C1 segment of cervical spinal cord (tissue), 14 donors: ENCODE results near the gene S100A13.

Experiments
- DNase-seq, 14 donors: peaks; one replicate each; lab custom pipeline; 2025; lab: John Stamatoyannopoulos, UW

S100A13 gene

DNA sequence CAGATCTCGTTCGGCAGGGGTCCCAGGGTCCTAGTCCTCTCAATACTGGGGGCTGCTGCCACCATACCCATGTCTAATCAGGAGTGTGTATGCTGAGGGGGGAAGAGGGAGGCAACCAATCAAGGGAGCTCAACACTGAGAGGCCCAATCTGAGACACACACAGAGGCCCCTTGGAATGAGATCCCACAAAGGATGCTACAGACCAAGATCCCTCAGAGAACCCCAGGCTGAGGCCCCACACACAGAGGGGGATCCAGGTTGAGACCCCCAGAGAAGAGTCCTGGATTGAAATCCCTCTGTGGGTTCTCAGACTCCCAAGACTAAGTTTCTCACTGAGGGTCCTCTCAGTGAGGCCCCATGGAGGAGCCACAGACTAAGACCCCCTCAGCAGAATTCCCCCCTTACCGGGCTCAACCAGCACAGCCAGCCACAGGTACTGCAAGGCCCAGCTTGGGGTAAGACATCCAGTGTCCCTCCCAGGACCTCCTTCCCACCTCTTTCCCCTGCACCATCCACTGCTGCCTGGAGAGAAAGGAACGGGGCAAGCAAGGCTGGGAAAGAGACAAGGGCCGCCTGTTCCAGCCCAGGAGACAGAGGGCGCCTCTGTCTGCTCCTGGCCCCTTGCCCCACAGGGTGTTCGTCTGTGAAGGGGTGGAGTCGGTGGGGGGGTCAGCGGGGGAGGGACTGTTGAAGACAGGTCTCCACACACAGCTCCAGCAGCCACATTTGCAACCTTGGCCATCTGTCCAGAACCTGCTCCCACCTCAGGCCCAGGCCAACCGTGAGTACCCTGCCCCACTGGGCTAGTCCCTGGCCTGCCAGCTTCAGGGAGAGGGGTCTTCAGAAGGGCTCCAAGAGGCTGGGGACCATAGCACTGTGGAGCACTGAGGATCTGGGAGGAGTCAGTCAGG, 666 bp upstream of the S100A13 start, which contains the start of gene S100A1:
Gene S100A1 (plus strand): TSS at position 720 of the 912 bp plus-strand sequence. CDS start 2,088 bp downstream, outside the sequence.
- DNase-seq = peak in 12 of 14 donors; percentile 14 to 91 (median 65)

DNA sequence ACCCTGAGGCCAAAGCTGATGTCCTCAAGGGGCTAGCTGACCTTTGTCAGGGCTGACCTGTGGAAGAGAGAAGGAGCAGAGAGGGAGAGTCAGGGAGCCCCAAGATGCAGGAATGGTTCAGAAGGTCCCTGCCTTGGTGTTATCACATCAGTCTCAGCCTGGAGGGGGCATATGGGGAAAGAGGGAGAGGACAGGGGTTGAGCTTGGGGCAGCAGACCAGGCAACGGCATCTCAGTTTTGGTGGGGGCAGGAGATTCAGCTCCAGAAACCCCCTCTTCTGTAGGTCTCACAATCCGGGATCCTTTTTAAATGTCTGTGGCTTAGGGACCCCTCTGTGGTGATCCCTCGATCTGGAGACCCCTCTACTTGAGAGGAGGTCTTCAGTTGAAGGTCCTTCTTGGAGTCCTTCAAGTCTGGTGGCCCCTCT, 815 bp downstream of the S100A13 start:
- DNase-seq = no peak

DNA sequence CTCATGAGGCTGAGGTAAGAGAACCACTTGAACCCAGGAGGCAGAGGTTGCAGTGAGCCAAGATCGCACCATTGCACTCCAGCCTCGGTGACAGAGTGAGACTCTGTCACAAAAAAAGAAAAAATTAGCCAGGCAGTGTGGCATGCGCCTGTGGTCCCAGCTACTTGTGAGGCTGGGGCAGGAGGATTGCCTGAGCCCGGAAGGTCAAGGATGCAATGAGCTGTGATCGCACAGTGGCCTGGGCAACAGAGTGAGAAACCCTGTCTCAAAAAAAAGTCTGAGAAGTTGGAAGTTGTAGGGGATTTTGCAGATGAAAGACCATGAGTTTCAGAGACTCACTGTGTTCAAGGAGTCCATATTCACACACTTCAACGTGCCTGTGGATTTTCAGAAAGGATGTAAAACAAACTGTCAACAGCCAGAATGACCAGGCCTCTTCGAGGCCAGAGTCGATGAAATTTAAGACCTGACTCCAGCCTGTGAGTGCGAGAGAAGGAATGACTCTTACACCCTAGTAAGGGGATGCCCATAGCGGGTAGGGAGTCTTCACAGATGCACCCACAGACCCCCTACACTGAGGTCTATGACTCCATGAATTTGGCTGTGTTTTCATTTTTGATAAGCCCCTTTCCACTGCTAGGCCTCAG, 2.2 kb downstream of the S100A13 start:
- no peak for DNase-seq

DNA sequence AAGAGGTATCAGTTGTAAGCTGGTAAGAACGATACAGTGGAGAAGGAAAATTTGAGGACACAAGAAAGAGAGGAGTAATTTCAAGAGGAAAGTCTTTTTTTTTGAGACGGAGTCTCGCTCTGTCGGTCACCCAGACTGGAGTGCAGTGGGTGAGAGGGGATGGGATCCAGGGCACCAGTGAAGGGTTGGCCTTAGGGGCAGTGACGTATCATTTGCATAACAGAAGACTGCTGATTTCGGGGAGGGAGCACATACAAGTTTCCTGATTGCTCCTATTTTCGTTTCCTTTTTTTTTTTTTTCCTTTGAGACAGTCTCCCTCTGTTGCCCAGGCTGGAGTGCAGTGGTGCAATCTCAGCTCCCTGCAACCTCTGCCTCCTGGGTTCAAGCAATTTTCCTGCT, 4.2 kb downstream of the S100A13 start:
- DNase-seq = no peak

DNA sequence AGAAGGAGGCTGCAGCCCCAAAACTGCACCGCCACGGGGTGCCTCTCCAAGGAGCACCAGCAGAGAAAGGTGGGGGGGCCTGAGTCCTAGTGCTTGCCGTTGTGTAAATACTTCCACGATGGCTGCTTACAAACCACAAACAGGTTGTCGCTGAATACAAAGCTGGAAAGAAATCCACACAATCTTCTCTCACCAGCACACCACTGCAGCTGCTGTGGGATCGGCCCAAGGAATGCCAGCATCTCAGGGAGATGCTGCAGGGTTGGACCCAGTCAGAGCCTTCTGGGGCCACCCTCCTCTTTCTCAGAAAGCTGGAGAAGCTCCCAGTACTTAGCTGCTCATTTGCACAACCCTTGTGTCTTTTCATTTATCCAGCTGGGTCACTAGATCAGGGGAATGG, 8.1 kb downstream of the S100A13 start:
- DNase-seq = no peak

DNA sequence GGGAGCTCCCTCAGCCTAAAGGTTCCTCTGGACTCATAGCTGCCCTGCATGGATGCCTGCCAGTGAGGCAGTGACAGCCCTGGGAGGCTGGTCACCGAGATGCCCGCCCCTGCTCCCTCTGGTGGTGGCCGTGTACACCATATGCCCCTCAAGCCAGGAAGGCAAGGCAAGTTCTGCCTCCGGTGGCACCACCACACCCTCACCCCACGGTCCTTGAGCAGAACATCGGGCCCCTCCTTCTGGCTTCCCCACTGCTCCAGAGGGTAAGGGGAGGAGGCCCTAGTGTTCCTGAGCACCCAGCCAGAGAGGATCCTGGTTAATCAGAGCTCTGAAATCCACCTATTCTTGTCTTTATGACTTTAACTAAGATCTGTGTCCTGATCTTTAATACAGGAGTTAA, 9.6 kb downstream of the S100A13 start:
- peak in 4 of 14 donors; percentile 28 to 54 (median 32) for DNase-seq

DNA sequence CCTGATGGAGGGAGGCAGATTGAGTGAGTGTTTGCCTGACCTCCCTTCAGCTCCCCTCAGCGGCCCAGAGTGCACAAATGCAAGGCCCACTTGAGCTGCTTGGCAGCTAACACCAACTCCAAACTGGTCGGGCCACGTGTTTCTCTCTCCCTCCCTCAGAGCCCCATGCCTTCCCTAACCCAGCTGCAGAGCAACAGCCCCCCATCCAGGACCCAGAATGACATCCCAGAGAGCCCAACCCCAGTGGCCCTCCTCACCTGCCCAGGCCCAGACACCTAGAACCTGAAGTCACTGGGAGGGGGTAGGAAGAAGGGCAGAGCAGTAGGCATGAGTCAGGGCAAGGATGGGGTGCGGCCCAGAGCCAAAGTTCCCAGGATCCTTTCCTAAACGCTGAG, 10.4 kb downstream of the S100A13 start:
- DNase-seq = no peak

DNA sequence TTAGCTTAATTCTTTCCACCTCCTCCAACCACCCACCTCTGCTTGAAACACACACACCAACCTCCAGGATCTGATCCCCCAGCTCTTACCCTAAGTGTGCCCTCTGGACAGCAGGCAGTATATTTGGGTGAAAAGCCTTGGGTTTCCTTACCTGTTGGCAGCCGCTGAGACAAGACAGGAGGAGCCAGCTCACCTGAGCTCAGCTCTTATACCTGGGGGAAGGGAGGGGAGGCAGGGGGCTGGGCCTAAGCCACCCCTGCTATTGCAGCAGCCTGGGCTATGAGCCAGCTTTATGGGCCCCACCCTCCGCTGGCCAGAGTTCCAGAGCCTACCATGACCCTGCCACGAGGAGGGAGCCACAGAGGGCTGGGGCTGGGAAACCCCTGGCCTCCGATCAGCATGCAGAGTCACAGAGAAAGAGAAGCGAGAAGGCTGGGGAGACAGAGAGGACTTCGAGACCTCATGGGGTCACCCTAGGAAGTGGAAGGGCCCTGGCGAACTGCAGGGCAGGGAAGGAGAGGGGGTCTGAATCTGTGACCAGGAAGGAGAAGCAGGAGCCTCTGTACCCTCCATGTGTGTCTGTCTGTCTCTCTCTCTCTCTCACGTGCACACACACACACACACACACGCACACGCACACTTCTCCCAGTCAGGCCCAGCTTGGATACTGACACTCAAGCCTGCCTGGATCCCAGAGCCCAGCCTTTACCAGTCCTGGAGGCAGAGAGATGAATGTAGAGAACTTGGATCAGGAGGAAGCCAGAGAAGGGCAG, 11.0 kb downstream of the S100A13 start, which contains the start of gene S100A14:
Gene S100A14 (minus strand): TSS at position 182 of the 773 bp plus-strand sequence. CDS start 467 bp downstream, outside the sequence.
- DNase-seq = no peak

DNA sequence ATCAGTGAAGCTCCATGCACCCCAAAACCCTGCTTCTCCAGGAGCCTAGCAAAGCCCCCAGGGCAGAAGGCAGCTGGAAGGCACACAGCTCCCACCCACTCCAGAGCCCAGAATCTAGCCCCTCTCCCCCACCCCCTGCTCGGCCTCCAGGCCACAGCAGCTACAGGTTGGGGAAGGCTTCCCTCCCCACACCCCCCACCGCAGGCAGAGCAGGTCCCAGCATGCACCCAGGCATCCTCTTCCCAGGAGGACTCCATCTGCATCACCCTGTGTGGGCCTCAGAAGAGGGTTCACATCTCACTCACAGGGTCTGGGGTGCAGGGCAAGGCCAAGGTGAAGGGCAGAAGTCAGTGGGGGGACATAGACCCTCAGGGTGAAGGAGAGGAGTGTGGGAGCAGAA, 11.9 kb downstream of the S100A13 start:
- DNase-seq = no peak

DNA sequence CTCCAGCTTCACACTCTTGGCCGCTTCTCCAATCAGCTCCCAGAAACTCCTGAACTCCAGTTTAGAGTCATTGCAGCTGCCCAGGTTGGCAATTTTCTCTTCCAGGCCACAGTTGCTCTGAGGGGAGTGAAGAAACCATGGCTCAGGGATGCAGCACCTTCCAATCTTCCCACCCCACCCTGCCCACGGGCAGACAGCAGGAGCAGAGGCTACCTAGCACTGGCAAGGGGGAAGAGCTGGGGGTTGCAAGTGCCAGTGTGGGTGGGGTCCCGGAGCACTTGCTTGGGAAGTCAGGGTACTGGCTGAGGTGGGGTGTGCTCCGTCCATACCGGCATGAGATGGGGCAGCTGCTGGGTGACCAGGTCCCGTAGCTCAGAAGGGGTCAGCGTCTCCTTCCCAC, 12.4 kb downstream of the S100A13 start:
- no peak for DNase-seq

DNA sequence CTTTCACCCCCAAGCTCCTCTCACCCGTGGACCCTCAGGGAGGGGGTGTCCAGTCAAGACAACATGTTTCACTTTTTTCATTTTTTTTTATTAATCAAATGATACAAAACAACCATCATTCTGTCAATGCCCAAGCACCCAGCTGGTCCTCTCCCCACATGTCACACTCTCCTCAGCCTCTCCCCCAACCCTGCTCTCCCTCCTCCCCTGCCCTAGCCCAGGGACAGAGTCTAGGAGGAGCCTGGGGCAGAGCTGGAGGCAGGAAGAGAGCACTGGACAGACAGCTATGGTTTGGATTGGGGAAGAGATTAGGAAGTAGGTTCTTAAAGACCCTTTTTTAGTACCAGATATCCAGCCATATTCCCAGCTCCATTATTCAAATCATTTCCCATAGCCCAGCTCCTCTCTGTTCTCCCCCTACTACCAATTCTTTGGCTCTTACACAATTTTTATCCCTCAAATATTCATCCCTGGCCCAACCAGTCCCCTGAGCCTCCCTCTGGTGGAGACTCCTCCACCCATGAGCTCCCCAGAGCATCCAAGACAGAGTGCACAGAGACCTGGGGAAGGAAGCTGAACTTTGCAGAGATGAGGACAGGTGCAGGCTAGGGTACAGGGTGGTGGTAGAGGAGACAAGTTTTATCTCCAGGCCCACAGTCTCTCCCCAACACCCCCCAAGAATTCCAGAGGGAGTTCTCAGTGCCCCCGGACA, 13.0 kb downstream of the S100A13 start:
- DNase-seq = no peak

DNA sequence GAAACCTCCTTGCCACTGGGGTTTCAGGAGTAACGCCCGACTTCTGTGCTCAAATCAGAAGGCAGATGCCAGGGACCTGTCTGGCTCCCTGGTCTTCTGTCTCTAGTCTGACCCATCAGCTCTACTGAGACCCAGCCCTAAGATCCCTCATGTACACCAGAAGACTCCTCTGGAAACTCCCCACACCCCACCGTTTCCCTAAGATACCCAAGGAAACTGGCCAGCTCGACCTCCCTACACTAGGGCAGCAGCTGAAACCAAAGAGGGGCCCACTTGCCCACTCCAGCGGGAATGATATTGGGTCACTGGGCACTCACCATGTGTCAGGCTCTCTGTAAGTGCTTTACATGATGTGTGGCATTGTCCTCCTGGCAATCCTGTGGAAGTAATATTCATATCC, 13.9 kb downstream of the S100A13 start:
- DNase-seq = no peak

DNA sequence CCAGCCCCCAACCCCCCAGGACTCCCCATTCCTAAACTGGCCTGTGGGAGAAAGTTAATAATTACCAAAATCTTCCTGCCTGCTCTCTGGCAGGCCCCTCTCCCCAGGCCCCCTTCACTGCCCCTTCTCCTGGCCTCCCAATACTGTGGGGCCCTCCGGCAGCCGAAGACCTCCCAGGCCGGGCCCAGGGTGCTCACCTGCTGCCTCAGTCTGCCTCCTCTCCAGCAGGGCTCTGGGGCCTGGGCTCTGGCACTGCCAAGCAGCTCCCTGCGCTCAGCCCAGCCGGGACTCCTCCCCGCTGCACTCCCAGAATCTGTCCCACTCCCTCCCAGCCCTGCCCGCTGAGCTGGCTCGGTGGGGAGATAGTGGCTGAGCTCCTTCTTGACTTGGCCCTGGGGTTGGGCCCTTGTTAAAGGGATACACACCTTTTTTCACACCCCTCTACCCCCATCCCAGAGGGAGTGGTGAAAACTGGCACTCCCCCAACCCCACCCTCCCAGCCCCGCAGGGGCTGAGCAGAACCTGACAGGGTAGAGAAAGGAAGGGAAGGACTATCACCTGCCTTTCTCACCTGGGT, 14.5 kb downstream of the S100A13 start, which contains the start of gene S100A16:
Gene S100A16 (minus strand): TSS at position 383 of the 577 bp plus-strand sequence. CDS start 4,986 bp downstream, outside the sequence.
- peak in 7 of 14 donors; percentile 17 to 70 (median 32) for DNase-seq

DNA sequence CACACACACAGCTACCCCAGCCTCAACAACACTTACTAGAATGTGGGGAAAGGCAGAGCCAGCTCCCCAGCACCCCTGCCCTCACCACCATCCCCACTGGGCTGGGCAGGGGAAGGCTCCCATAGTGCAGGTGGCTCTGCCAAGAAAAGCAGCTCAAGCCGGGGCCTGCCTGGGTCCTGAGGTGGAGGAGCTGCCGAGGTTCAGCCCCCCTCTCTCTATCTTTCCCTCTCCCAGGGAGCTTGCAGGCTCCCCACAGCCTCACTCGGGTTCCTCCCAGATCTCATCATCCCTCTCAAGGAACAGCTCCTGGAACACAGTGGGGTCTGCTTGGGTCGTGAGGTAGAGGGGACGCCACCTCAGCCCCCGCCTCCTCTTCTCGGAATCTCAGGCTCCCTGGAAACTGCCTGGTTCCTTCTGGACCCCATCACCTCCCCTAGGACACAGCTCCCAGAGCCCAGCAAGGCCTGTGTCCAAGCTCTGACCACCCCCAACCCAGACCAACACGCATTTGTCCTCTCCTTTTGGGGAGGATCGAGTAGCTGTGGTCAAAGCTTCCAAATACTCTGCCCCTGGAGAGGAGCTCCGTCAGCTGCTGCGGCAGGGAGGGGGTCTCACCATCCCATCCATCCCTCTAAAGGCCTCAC, 15.1 kb downstream of the S100A13 start:
- DNase-seq = peak in 3 of 14 donors; percentile 13 to 25 (median 23)

DNA sequence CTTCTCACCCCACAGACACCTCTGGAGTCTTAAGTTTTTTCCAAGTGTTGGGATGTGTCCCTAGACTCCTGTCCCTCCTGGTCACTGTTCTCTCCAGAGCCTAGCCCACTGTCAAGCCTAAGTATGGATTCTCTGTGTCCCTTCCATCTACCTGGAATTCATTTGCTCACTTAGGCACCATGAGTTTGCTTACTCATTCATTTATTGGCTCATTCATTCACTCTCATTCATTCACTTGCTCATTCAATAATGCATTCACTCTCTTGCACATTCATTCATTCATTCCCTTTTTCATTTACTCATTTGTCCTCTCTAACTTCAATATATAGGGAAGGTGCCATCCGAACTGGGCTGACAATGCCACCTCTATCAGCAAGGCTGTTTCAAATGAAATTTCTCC, 15.9 kb downstream of the S100A13 start:
- DNase-seq = no peak

DNA sequence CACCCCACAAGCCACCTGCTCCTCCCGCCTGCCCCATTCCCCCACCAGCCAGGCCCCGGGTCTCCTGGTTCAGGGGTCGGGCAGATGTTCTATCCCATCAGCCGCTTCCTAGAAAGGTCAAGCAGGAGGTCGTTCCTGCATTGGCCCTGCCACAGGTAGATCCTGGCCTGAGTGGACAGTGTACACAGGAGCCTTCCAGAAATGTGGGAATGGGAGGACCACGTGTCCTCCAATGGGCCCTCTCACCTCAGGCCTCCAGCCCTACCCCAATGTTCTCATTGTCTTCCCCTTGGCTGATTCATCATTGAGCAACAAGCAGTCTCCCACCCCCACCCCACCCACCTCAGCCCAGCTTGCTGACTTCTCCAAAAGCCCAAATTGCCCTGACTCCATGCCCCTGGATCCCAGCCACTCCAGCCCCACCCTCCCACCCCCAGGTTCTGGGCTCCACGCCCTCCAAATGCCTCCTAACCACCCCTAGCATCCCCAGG, 16.4 kb downstream of the S100A13 start:
- peak in 1 of 14 donors; percentile 57 for DNase-seq

DNA sequence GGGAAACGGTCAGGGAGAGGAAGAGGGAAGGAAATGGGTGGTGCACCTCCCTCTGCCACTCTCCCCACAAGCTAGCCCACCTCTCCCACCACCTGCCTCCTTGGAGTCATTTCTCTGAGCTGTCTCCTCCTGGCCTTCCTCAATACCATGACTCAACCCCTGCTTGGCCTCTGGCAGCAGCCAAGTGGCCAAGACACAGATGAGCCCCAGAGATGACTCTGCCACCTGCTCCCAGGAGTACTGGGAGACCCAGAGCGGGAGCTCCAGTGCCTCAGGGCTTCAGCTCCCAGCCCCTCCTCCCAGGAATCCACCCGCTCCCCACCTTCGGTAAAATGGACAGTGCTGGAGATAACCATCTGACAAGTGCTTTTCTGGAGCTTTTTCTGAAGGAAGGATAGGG, 17.0 kb downstream of the S100A13 start:
- peak in 1 of 14 donors; percentile 39 for DNase-seq

DNA sequence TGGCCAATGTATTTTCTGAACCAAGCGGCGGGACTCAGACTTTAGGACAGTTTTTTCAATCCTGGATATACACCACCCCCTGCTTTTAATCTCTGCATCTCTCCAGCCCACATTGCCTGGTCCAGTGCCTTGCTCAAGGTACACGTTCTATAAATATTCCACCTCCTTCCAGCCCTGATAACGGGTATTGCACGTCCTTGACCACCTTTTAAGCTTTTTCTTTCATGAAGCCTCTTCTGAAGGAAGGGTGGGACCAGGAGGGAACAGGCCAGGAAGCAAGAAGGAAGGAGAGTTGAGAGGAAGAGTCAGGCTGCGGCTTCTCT, 17.8 kb downstream of the S100A13 start:
- DNase-seq = no peak

DNA sequence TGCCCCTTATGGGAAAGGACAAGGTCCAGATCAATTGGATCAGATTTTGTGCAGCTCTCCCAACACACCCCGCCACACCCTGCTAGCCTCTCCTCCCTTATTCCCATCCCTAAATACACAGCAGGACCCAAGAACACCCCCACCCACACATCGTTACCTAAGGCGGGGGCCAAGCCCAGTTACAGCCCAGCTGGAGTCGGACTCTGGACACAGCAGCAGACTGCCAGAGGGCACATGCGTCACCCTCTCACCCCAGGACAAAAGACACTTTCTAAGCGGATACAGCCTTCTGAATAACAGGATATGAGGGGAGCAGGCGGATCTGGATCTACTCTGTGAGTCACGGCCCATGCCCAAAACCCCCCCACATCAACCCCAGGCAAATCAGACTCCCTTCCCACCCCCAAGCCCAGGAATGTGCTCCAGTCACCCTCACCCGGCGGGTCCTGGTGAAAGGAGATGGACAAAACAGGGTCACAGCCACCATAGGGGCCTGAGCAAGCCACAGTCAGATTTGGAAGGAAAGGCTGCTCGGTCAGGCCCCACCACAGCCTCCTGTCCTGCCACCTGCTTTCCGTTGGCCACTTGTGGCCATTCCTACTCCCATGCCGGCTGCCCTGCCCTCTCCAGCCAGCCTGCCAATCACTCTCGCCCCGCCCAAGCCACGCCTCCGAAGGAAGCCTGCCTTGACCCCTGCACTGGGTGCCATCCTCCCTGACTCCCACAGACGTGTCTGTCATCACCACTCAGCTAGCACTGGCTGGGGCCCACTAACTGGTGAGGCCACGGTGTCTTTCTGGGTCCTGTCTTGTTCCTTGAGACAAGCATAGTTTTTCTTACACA, 18.3 kb downstream of the S100A13 start:
- DNase-seq = peak in 10 of 14 donors; percentile 28 to 94 (median 56)
